DLD1 (cell line): Measurements from ENCODE around the gene TSC22D3.

Experiments used
- in situ Hi-C: cut with HindIII; loops from 2 replicates; pipeline ENCODE4 v1.10.0; 2017; ENCODE audit warnings: low sequenced_read_pairs

Gene TSC22D3

DNA sequence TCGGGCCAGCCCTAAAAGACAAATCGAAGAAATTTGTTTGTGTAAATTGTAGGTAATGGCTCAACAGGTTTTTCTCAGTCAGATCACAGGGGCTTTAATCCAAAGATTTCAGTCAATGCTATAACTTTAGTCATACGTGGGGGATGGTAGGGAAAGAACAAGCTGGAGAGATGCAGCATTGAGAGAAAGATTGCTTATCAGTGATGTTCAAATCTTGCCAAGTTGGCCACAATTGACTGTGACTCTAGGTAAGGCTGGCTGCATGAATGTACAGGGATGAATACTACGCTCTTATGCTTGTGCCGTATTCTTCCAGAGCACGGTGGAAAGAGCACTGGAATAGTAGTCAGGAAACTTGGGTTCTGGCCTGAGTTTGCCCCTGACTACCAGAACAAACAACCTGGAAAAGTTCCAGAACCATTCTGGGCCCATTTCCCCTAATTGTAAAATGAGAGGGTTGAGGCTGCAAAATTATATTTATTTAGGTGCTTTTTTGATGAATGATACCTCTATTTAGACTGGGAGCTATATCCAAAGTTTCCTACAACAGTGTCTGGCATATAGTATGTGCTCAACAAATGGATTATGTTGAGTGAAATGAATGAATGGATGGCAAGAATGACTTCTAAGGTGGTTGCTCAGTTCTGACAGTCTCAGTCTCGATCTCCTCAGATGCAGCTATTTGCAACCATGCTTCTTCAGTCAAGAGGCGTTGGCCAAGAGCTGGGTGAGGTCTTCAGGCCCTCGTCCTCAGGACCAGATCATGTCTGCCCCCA, 44.4 kb downstream of the TSC22D3 start:
- in situ Hi-C loops: no loop called here

DNA sequence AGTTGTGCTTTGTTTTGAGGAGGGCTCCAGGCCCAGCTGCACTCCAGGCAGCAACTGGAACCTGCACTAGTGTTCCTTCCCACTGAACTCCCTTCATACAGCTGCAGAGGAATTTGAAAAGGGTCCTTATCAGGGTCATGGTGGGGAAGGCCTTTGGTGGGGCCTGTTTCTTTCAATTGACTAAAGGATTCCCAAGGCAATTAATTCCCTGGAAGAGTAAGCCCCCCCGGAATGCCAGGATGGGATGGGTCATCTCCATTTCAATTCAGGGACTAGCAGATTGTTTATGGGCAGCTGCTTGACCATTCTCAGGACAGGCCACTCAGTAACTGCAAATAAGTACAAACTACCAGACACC, 45.3 kb downstream of the TSC22D3 start:
- in situ Hi-C loops: no loop called here

GRCh38 chrX:107729558-107730297, 45.9 kb downstream of the TSC22D3 start:
- in situ Hi-C loops: no loop called here

GRCh38 chrX:107728371-107729099, 47.1 kb downstream of the TSC22D3 start:
- in situ Hi-C loops: no loop called here

GRCh38 chrX:107726816-107727534, 48.6 kb downstream of the TSC22D3 start:
- in situ Hi-C loops: no loop called here

- in situ Hi-C loops: no loop called here
Measured at GRCh38 chrX:107725761-107726555, 49.6 kb downstream of the TSC22D3 start.

DNA sequence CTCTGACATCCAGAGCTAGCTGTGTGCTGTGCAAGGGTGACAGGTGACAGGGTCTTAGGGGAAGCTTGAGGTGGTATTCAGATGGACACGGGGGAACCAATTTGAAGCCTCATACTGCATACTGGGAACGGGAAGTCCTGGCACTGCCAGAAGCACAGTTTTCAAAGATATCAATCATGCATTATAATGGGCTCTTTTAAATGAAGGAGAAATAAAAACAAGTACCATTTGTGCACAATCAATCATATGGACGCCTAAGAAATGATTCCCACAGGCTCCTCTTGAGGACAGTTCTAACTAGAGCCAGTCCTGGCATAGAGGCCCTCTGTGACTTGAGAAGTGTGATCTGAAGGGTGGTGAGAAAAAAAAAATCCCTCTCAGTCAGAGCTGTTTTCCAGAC, 50.9 kb downstream of the TSC22D3 start:
- in situ Hi-C loops: no loop called here

DNA sequence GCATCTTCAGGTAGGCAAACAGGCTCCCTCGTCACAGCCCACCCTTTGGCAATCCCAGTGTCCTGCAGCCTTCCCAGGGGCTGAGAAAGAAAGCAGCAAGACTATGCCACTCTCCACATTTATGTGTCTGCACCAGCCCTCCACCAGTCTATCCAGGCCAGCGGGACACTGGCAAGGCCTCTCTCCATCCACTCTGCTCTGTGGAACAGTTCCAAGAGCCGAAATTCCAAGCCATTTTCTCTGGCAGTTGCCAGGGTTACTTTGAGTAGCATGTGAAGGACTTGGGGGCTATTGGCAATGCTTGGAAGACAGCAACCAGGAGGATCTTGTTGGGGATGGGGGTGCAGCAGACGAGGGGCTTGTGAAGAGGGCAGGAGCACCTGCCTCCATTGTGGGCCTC, 52.1 kb downstream of the TSC22D3 start:
- in situ Hi-C loops: no loop called here

DNA sequence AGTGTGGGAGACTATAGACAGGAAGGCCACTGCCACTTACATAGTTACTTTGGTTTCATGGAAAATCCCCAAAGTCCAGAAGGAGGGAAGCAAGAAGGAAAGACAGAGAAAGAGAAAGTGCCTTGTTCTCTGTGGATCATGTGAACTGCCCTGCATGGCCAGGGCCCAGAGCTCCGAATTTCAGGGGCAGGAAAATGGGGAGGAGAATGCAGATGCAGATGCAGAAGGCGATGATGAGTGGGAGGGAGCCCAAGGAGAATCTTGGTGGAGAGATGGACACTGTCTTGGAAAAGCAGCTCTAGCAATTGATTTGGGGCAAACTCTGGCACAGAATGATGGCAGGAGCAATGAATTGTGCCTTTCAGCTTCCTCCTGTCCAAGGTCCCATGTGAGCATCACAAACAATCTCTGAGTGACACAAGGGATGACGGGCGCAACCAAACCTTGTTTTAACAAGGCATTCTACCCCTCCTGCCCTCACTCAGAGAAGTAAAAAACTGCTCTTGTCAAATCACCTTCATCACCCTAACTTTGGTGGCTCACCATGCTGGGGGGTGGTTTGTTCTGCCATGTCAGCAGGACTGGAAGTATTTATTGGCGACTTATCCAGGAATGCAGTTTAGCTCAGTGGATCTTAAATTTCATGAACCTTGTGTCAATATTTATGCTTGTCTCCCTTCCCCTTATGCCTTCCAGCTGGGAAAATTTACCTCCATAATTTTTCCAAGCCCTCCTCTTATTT, 53.5 kb downstream of the TSC22D3 start:
- in situ Hi-C loops: no loop called here

GRCh38 chrX:107721318-107721717, 54.3 kb downstream of the TSC22D3 start:
- in situ Hi-C loops: no loop called here

- in situ Hi-C loops: no loop called here
Measured at GRCh38 chrX:107718156-107718621, 57.4 kb downstream of the TSC22D3 start.

DNA sequence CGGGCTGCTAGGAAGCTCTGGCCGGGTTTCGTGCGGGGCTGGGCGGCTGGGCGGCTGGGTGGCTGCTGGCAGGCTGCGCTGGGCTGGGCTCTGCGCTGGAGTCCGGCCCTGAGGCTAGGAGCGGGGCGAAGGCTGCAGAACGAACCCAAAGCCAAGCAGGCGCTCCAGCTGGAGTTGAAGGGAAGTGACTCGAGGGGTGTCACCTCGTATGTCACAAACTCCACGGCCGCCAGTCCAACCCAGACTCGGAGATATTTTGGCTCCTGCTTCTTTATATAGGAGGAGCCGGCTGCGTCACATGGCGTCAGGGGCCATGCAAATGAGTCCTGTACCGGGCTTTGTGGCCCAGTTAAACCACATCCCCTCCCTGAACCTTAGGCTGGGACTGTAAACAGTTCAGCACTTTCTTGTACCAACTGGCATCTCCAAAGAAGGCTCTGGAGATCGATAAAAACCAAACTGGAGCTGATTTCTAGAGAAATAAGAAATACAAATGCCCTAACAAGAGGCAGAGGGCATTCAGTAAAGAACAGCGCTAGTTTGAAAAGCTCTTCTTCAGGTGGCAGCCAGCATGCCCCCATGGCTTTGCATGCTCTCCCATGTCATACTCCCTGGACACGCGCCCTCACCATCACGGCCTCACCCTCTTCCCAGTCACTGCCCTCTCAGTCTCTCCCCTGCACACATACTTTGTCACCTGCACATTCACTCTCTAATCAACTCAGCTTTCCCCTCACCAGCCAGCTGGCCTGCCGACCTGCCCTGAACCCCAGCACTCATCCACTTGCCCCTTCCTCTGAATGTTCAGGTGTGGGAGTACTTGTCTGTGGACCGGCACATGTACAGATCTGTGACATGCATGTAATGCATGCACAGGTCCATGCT, 58.5 kb downstream of the TSC22D3 start:
- in situ Hi-C loops: no loop called here

DNA sequence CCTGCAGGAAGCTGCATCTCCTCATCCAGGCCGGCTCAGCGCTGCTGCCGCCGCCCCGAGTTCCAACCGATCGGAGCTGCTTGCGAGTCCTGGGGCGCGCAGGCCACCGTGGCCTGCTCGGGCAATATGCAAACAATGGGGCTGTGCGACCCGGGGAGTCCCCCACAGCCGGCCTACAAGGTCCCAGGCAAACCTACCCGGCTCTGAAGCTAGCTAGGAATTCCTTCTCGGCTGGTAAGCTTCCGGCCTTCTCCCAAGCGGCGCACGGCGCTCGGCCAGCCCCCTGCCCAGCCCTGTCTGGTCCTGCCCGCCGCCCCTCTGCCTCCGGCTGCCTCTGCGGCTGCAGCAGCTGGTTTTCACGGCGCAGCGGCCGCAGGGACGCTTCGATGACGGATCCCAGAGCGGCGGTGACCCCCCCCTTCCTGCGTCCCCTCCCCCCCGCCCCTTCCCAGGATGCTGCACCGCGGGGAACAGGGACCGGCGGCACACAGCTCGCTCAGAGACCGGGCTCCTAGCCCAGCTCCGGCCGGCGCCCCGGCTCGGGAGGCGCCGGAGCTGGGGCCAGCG, 59.4 kb downstream of the TSC22D3 start:
- in situ Hi-C loops: no loop called here

DNA sequence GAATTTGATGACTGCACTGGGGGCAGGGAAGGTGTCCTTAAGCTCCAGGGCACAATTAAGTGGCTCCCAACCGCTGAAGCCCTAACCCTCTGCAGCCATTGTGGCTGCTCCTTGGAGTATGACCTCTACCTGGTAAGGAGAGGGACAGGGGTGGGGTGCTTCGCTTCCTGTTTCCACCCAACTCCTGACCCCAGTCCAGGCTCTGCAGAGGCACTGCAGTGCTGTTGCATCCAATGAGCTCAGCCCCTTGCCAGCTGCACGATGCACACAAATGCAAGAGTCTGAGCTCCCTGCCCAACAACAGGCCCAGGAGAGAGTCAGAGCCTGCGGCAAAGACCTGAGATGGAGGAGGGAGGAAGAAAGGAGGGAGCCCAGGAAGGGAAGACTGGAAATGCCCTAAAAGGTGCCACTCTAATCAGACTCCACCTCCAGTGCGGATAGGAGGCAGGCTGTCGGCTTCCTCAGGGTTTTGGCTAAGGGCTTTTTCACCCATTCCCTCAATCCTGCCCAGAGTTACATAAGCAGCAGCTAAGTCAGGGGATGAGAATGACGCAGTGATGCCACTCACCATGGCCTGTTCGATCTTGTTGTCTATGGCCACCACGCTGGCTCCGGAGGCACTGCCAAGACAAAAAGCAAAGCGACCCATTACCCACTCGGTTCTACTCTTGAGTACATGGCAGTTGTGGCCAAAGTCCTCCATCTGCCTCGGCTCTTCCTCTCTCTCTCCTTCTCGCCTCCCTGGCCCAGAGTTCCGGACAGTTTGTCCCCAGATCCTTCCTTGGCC, 60.1 kb downstream of the TSC22D3 start:
- in situ Hi-C loops: no loop called here

GRCh38 chrX:107714206-107714891, 61.2 kb downstream of the TSC22D3 start:
- in situ Hi-C loops: no loop called here

DNA sequence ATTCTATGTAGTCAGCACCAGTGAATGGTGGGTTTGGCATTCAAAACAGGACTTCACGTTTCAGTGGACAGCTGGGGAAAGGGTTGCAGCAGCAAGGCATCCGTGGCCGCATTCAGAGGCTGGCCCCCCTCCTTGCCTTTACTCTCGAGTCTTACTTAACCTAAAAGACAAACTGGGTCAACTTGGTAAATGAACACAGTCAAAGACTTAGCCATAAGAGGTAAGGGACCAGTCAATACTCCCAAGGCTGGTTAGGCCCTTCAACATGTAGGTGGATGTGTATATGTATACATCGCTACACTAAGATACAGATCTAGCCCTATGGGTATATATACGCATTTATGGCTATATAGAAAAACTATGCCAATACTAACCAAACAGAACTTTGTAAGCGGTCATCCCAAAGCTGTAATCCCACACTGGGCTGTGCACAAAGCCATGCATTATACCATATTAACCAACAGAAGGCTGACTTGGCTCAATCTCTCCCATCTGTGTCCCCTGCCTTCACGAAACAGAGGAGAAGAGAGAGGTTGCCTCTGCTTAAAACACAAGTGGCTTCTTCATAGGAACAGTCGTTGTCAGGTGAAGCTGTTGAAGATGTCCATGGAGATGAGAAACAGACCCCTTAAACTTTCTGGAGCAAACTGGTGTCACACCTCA, 61.9 kb downstream of the TSC22D3 start:
- in situ Hi-C loops: no loop called here
